HepG2 (cell line): ENCODE results near the gene TSEN54.

ENCODE experiments used
- FOXK2 ChIP-seq: fragments of 450-650 bp; IDR thresholded peaks from 2 replicates; pipeline ENCODE4 v1.6.1; 2016
- KDM6A ChIP-seq: IDR thresholded peaks from 2 replicates; pipeline ENCODE4 v1.6.1; 2016; ENCODE audit warnings: low read depth
- MAFF ChIP-seq: IDR thresholded peaks from 2 replicates; pipeline ENCODE4 v1.6.1; 2011; ENCODE audit warnings: low read depth, low read length, improper control_type of control experiment
- MLX ChIP-seq: IDR thresholded peaks from 2 replicates; pipeline ENCODE4 v1.6.1; 2016
- MXI1 ChIP-seq: IDR thresholded peaks from 3 replicates; pipeline ENCODE4 v1.6.1; 2012; ENCODE audit warnings: low read depth, low read length, inconsistent platforms, borderline replicate concordance
- MYC ChIP-seq: sonication (generic); formaldehyde crosslinking; IDR thresholded peaks from 2 replicates; pipeline ENCODE4 v1.9.0; 2021; ENCODE audit warnings: missing genetic modification reagents, borderline replicate concordance
- SALL2 ChIP-seq: sonication (generic); formaldehyde crosslinking; IDR thresholded peaks from 2 replicates; pipeline ENCODE4 v1.8.1; 2023; ENCODE audit warnings: mild to moderate bottlenecking, missing genetic modification reagents, inconsistent platforms
- TBL1XR1 ChIP-seq: fragments of 150-350 bp; IDR thresholded peaks from 2 replicates; pipeline ENCODE4 v1.6.1; 2014; ENCODE audit warnings: borderline replicate concordance, low read length; ENCODE audit not compliant: partially characterized antibody
- ZNF749 ChIP-seq: sonication (generic); formaldehyde crosslinking; IDR thresholded peaks from 2 replicates; pipeline ENCODE4 v1.8.0; 2022; ENCODE audit warnings: mild to moderate bottlenecking, missing genetic modification reagents, moderate library complexity, borderline replicate concordance
- ZNF768 ChIP-seq: sonication (generic); formaldehyde crosslinking; IDR thresholded peaks from 2 replicates; pipeline ENCODE4 v1.4.0; 2020; ENCODE audit warnings: missing genetic modification reagents
- ZNF782 ChIP-seq: sonication (generic); formaldehyde crosslinking; IDR thresholded peaks from 2 replicates; pipeline ENCODE4 v1.4.0; 2020; ENCODE audit warnings: missing genetic modification reagents, mild to moderate bottlenecking, borderline replicate concordance
- TF ChIP-seq, protein P1 (sequence below): sonication (generic); formaldehyde crosslinking; IDR thresholded peaks from 2 replicates; pipeline ENCODE4 v1.8.0; 2022; ENCODE audit warnings: missing genetic modification reagents, mild to moderate bottlenecking, moderate library complexity, borderline replicate concordance

DNA sequence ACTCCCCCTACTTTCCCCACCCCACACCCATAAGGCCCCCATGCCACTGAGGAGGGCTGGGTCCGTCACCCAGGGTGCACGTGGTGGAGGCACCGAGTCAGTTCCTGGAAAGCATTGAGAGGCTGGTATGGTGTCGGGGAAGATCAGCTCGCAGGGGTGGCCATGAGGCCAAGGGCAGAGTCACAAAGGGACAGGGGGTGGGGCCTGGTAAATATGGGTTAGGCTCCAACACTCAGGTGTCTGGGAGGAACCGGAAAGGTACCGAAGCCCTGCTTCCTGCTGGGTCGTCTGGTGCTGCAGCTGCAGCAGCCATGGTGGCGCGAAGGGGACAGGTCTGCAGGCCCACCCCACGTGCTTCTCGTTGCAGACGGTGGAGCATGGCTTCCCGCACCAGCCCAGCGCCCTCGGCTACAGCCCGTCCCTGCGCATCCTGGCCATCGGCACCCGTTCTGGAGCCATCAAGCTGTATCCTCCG, 39.4 kb downstream of the TSEN54 start:
- peak; percentile 43; the same call in 1 of the 2 replicates for TF ChIP-seq MLX
- TF ChIP-seq FOXK2: no peak
- peak; percentile 38 for TF ChIP-seq MYC (CRISPR knock-in tag)
- no peak for TF ChIP-seq ZNF749
- no peak for TF ChIP-seq ZNF782 (CRISPR knock-in tag)
- TF ChIP-seq, protein P1, sequence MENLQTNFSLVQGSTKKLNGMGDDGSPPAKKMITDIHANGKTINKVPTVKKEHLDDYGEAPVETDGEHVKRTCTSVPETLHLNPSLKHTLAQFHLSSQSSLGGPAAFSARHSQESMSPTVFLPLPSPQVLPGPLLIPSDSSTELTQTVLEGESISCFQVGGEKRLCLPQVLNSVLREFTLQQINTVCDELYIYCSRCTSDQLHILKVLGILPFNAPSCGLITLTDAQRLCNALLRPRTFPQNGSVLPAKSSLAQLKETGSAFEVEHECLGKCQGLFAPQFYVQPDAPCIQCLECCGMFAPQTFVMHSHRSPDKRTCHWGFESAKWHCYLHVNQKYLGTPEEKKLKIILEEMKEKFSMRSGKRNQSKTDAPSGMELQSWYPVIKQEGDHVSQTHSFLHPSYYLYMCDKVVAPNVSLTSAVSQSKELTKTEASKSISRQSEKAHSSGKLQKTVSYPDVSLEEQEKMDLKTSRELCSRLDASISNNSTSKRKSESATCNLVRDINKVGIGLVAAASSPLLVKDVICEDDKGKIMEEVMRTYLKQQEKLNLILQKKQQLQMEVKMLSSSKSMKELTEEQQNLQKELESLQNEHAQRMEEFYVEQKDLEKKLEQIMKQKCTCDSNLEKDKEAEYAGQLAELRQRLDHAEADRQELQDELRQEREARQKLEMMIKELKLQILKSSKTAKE (CRISPR knock-in tag): peak; percentile 95
- TF ChIP-seq ZNF768: 0 out of 2 replicates have a peak, but pooled peaks have one; percentile 15
- no peak for TF ChIP-seq SALL2 (CRISPR knock-in tag)
- TF ChIP-seq TBL1XR1: no peak
- no peak for TF ChIP-seq KDM6A
- no peak for TF ChIP-seq MXI1
- TF ChIP-seq MAFF: no peak
